Testis (tissue), 3 donors: ENCODE measurements around the gene CROCC2. TPM values are rescaled to one million over a fixed set of nuclear protein-coding genes. Genes with fewer than 3 reads are reported as not detected.
A peak's percentile ranks its signal among the peaks of the same experiment; 100 is the strongest.

Source experiments
- DNase-seq: peaks from one replicate; pipeline ENCODE4 v3.0.0-alpha.2; 2019
- H3K27ac ChIP-seq, 2 donors: fragments of 200-600 bp; sonication (generic); one replicate each; pipeline ENCODE4 v1.5.1; 2019
- H3K27me3 ChIP-seq: fragments of 200-600 bp; sonication (generic); one replicate; pipeline ENCODE4 v1.5.1; 2019
- H3K36me3 ChIP-seq: fragments of 200-600 bp; sonication (generic); one replicate; pipeline ENCODE4 v1.5.1; 2017; ENCODE audit warnings: low read depth; ENCODE audit errors: missing control alignments
- H3K4me1 ChIP-seq: fragments of 200-600 bp; sonication (generic); one replicate; pipeline ENCODE4 v1.5.1; 2019
- H3K4me3 ChIP-seq, 2 donors: fragments of 200-600 bp; sonication (generic); one replicate each; pipeline ENCODE4 v1.5.1; 2017 to 2019
- H3K9me3 ChIP-seq: fragments of 200-600 bp; sonication (generic); one replicate; pipeline ENCODE4 v1.5.1; 2017
- CTCF ChIP-seq, 3 experiments: fragments of 450-650 bp in 2 of 3; fragments of 200-600 bp in 1 of 3; sonication (generic) in 1 of 3; IDR thresholded peaks; one replicate each; pipeline ENCODE4 v1.5.1; 2016 to 2019; ENCODE audit warnings: antibody characterized with exemption in 3 of 3, mild to moderate bottlenecking in 2 of 3, moderate library complexity in 1 of 3
- POLR2A ChIP-seq: fragments of 450-650 bp; IDR thresholded peaks from one replicate; pipeline ENCODE4 v1.6.1; 2017; ENCODE audit warnings: antibody characterized with exemption, mild to moderate bottlenecking, moderate library complexity
- WGBS, 2 donors: methylation state at CpG; one replicate each; pipeline ENCODE4 v1.1.5; 2018; 5-methylcytosine and 5-hydroxymethylcytosine counted together
- intact Hi-C: fragments of 100-400 bp; cut with DNase I; formaldehyde crosslinking; loops from one replicate; pipeline ENCODE4 v1.15.1; 2023; ENCODE audit warnings: low total_unique reads
- polyA plus RNA-seq: library from polyadenylated mRNA; stranded (reverse); fragments of 350-450 nt; fragmentation: Illumina TruSeq; extraction: RNeasy Lipid Tissue Mini Kit (QIAGEN cat#74804); gene quantifications from one replicate; pipeline ENCODE4 v1.2.3, GENCODE V29; 2014; ENCODE audit warnings: low read depth, low replicate concordance; ENCODE audit not compliant: insufficient read depth
- total RNA-seq, 2 donors: library from RNA; depleted of rRNA; stranded (reverse); fragments of >200 nt; gene quantifications; one replicate each; pipeline ENCODE4 v1.2.3, GENCODE V29; 2016

The CROCC2 gene
- total and polyA plus RNA-seq, 3 donors from 2014 or later: 0.43 to 0.55 (median 0.51) TPM

- 77 to 86% methylated on average over 2 to 6 of the region's 6 CpGs for WGBS, 2 donors
- TF ChIP-seq CTCF (IDR thresholded peaks at IDR 0.05): no peak
- no peak for TF ChIP-seq POLR2A
- intact Hi-C loops: no loop called here
- Histone ChIP-seq H3K4me1 (peaks cover 32% of the 10 kb centered on the region), H3K4me3 (no peak overlapping the region), H3K27me3 (no peaks in the 10 kb centered on the region), H3K36me3 (no peaks in the 10 kb centered on the region), H3K9me3 (no peaks in the 10 kb centered on the region), H3K27ac (peak overlapping the region in 1 of 2 donors; percentile 30)
- no peak for DNase-seq
These were observed 81.5 kb downstream of the CROCC2 start for GRCh38 chr2:240987588-240987987.

- no peaks in the 10 kb centered on the region for H3K36me3 ChIP-seq
- WGBS, 2 donors: 97 to 100% methylated on average over 2 to 3 of the region's 3 CpGs
- intact Hi-C loops: no loop called here
- TF ChIP-seq CTCF (IDR thresholded peaks at IDR 0.05): no peak
- TF ChIP-seq POLR2A: no peak
- no peaks in the 10 kb centered on the region for H3K27me3 ChIP-seq
- H3K27ac ChIP-seq: peak overlapping the region in 1 of 2 donors; percentile 30
- DNase-seq: no peak
- H3K4me1 ChIP-seq: peaks cover 38% of the 10 kb centered on the region
- H3K4me3 ChIP-seq: no peak overlapping the region
- no peaks in the 10 kb centered on the region for H3K9me3 ChIP-seq
These were observed 82.0 kb downstream of the CROCC2 start for GRCh38 chr2:240988146-240988545.

- WGBS, 2 donors: 83 to 89% methylated on average over 1 to 6 of the region's 6 CpGs
- no peaks in the 10 kb centered on the region for H3K36me3 ChIP-seq
- intact Hi-C loops: no loop called here
- H3K27ac ChIP-seq: no peak overlapping the region
- DNase-seq: peak; percentile 4
- no peak overlapping the region for H3K4me3 ChIP-seq
- no peaks in the 10 kb centered on the region for H3K27me3 ChIP-seq
- H3K4me1 ChIP-seq: peaks cover 44% of the 10 kb centered on the region
- no peaks in the 10 kb centered on the region for H3K9me3 ChIP-seq
- TF ChIP-seq POLR2A (no peak), CTCF (IDR thresholded peaks at IDR 0.05) (no peak)
These were observed 82.6 kb downstream of the CROCC2 start for GRCh38 chr2:240988571-240989271.

- Histone ChIP-seq H3K27ac (no peak overlapping the region), H3K36me3 (no peaks in the 10 kb centered on the region), H3K4me1 (peaks cover 53% of the 10 kb centered on the region), H3K9me3 (no peaks in the 10 kb centered on the region), H3K27me3 (no peaks in the 10 kb centered on the region), H3K4me3 (no peak overlapping the region)
- 90 to 94% methylated on average over 2 to 17 of the region's 17 CpGs for WGBS, 2 donors
- DNase-seq: peak; percentile 31
- TF ChIP-seq CTCF (IDR thresholded peaks at IDR 0.05): no peak
- TF ChIP-seq POLR2A: no peak
- intact Hi-C loops: loop anchor here (10.0 kb wide), 1 partner anchor 75 kb away; no protein-coding TSS in a partner anchor
These were observed 83.5 kb downstream of the CROCC2 start for GRCh38 chr2:240989451-240990265.
